Smooth muscle cell (in vitro differentiated cells): ENCODE data around the gene NYNRIN. TPM values are rescaled to one million over a fixed set of nuclear protein-coding genes. Genes with fewer than 3 reads are reported as not detected.

Source experiments
- DNase-seq: peaks from one replicate; lab custom pipeline; 2025; ENCODE audit not compliant: unreplicated experiment; lab: John Stamatoyannopoulos, UW
- H2AFZ ChIP-seq: fragments of 200-600 bp; sonication (generic); 2 replicates; pipeline ENCODE4 v1.6.0; 2016; ENCODE audit warnings: antibody characterized with exemption, low read depth, mild to moderate bottlenecking
- H3F3A ChIP-seq: fragments of 200-600 bp; sonication (generic); 2 replicates; pipeline ENCODE4 v1.6.0; 2017; ENCODE audit warnings: antibody characterized with exemption, low read depth
- H3K27ac ChIP-seq: fragments of 200-600 bp; sonication (generic); 2 replicates; pipeline ENCODE4 v1.5.1; 2016; ENCODE audit warnings: low read depth, mild to moderate bottlenecking
- H3K27me3 ChIP-seq: fragments of 200-600 bp; sonication (generic); 2 replicates; pipeline ENCODE4 v1.6.1; 2016; ENCODE audit warnings: low read depth, mild to moderate bottlenecking
- H3K36me3 ChIP-seq: fragments of 200-600 bp; sonication (generic); 2 replicates; pipeline ENCODE4 v1.5.1; 2016; ENCODE audit warnings: low read depth
- H3K4me1 ChIP-seq: fragments of 200-600 bp; sonication (generic); 2 replicates; pipeline ENCODE4 v1.5.1; 2016; ENCODE audit warnings: low read depth
- H3K4me2 ChIP-seq: fragments of 200-600 bp; sonication (generic); 2 replicates; pipeline ENCODE4 v1.6.0; 2016; ENCODE audit warnings: mild to moderate bottlenecking
- H3K4me3 ChIP-seq: fragments of 200-600 bp; sonication (generic); 2 replicates; pipeline ENCODE4 v1.5.1; 2016; ENCODE audit warnings: mild to moderate bottlenecking
- H3K79me2 ChIP-seq: fragments of 200-600 bp; sonication (generic); 2 replicates; pipeline ENCODE4 v1.6.0; 2016; ENCODE audit warnings: low read depth, mild to moderate bottlenecking
- H3K9ac ChIP-seq: fragments of 200-600 bp; sonication (generic); 2 replicates; pipeline ENCODE4 v1.6.0; 2016; ENCODE audit warnings: low read depth
- H3K9me3 ChIP-seq: fragments of 200-600 bp; sonication (generic); replicated peaks from 2 replicates; pipeline ENCODE4 v1.5.1; 2016; ENCODE audit warnings: low read depth
- H4K20me1 ChIP-seq: fragments of 200-600 bp; sonication (generic); 2 replicates; pipeline ENCODE4 v1.6.0; 2016; ENCODE audit warnings: low read depth
- CTCF ChIP-seq: fragments of 200-600 bp; sonication (generic); IDR thresholded peaks from 2 replicates; pipeline ENCODE4 v1.5.1; 2017; ENCODE audit warnings: borderline replicate concordance, mild to moderate bottlenecking, antibody characterized with exemption; ENCODE audit not compliant: insufficient read depth, poor library complexity, severe bottlenecking
- WGBS: methylation state at CpG from one replicate; pipeline ENCODE4 v1.1.7; 2016; ENCODE audit warnings: low lambda C conversion rate; 5-methylcytosine and 5-hydroxymethylcytosine counted together
- polyA plus RNA-seq: library from polyadenylated mRNA; unstranded; fragments of >200 nt; fragmentation: Nextera tagmentation; extraction: Ambion mirVana; gene quantifications from 2 replicates; pipeline ENCODE4 v1.2.1, GENCODE V29; 2016
- total RNA-seq: library from RNA; depleted of rRNA; stranded (reverse); fragments of >200 nt; gene quantifications from 2 replicates; pipeline ENCODE4 v1.2.3, GENCODE V29; 2014

NYNRIN gene
- total and polyA plus RNA-seq, 2 experiments from 2014 or later, result 30.3 to 38.0 TPM

GRCh38 chr14:24397639-24398292 lies 1.0 kb upstream of the NYNRIN start:
- no peak for TF ChIP-seq CTCF
- Histone ChIP-seq H3K9me3 (no peaks in the 10 kb centered on the region), H3K4me3 (no peak overlapping the region), H3K4me1 (peaks cover 29% of the 10 kb centered on the region), H3K36me3 (no peaks in the 10 kb centered on the region), H3K4me2 (peak overlapping the region; percentile 89), H3K9ac (peak overlapping the region; percentile 50), H3F3A (peaks cover 1% of the 10 kb centered on the region), H2AFZ (no peak overlapping the region), H3K79me2 (peaks cover 30% of the 10 kb centered on the region), H3K27me3 (no peaks in the 10 kb centered on the region), H3K27ac (peak overlapping the region; percentile 35), H4K20me1 (peaks cover 12% of the 10 kb centered on the region)
- WGBS, result 71% methylated on average over 6 of the region's 6 CpGs
- no peak for DNase-seq

DNA sequence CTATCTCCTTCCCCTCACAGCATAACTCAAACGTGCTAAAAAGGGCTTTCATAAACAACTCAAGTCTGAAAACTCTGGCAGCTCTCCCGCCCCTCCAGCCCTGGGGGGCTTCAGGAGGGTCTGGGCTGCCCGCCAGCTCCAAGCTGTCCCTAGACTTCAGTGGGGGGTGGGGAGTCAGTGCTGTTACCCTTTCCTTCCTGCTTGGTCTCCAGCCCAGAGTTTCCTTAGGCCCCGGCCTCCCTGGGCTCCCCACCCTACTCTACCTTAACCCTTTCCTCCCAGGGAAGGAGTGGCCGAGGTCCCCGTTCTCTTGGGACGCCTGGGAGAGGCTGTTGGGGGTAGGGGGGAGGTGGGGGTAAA lies 530 bp upstream of the NYNRIN start:
- H3K4me3 ChIP-seq, result peak overlapping the region; percentile 83
- H3K4me2 ChIP-seq, result peak overlapping the region; percentile 89
- H3F3A ChIP-seq, result no peaks in the 10 kb centered on the region
- peaks cover 35% of the 10 kb centered on the region for H3K79me2 ChIP-seq
- no peaks in the 10 kb centered on the region for H3K27me3 ChIP-seq
- H2AFZ ChIP-seq, result no peak overlapping the region
- H4K20me1 ChIP-seq, result peaks cover 17% of the 10 kb centered on the region
- no peaks in the 10 kb centered on the region for H3K9me3 ChIP-seq
- TF ChIP-seq CTCF, result no peak
- peak overlapping the region; percentile 26 for H3K27ac ChIP-seq
- no peaks in the 10 kb centered on the region for H3K36me3 ChIP-seq
- H3K4me1 ChIP-seq, result peaks cover 32% of the 10 kb centered on the region
- 18% methylated on average over 7 of the region's 7 CpGs for WGBS
- peak overlapping the region; percentile 50 for H3K9ac ChIP-seq
- no peak for DNase-seq

DNA sequence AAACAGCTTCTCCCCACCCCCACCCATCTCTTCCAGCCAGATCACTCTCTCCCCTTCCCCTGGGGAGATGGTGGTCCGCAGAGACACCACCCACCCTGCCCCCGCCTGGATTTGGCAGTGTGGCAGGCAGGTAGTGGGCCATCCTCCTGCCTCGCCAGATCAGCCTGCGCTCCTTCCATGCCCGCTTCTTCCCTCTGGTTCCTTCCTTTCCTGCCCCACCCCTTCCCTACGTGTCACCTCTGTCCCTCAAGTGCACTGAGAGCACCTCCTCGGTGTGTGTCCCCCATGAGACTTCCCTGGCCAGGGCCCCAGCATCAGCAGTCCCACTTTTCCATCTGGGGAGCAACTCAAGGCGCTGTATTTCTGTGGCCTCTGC lies 632 bp downstream of the NYNRIN start:
- no peak for DNase-seq
- Histone ChIP-seq H3K27ac (no peak overlapping the region), H3K79me2 (peaks cover 44% of the 10 kb centered on the region), H2AFZ (peak overlapping the region; percentile 31), H3K4me3 (peak overlapping the region; percentile 83), H3K9me3 (no peaks in the 10 kb centered on the region), H3K4me1 (peaks cover 32% of the 10 kb centered on the region), H3K9ac (peak overlapping the region; percentile 50), H4K20me1 (peaks cover 29% of the 10 kb centered on the region), H3K36me3 (no peaks in the 10 kb centered on the region), H3K27me3 (no peaks in the 10 kb centered on the region), H3K4me2 (peak overlapping the region; percentile 89), H3F3A (no peaks in the 10 kb centered on the region)
- no peak for TF ChIP-seq CTCF
- WGBS, result 24% methylated on average over 4 of the region's 8 CpGs

DNA sequence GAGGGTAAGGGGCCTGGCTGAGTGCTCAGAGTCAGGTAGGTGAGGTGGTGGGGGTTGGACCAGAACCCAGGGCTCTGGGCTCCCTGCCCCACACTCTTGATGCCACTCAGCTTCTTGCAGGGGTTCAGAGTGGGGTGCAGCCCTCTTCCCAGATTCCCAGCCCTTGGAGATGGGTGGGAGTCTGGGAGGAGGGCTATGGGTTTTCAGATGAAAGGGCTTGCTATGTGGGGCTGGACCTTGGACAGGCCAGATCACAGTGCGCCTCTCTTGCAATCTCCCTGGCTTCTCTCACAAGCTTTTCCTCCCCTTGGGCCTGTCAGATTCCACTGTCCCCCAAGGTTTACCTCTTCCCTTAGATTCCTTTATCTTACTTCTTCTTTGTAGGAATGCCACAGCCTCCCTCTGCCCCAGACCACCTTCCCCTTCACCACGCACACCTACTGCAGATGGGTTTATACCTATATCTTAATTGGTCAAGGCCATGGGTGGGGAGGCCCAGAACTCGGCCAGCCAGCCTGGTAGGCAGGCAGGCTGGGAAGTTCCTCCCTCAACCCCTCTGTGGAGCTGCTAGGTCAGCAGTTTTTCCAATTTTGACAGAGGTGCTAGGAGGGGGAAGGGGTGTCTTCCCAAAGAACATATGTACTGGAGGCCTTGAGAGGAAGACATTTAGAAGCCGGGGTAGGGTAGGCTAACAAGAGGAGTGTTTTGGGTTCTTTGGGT lies 1.4 kb downstream of the NYNRIN start:
- H4K20me1 ChIP-seq, result peaks cover 34% of the 10 kb centered on the region
- H3F3A ChIP-seq, result no peaks in the 10 kb centered on the region
- no peak for DNase-seq
- TF ChIP-seq CTCF, result no peak
- H3K27ac ChIP-seq, result no peak overlapping the region
- H3K79me2 ChIP-seq, result peaks cover 51% of the 10 kb centered on the region
- H2AFZ ChIP-seq, result no peak overlapping the region
- WGBS, result 72% methylated on average over 4 of the region's 4 CpGs
- peak overlapping the region; percentile 83 for H3K4me3 ChIP-seq
- peak overlapping the region; percentile 50 for H3K9ac ChIP-seq
- no peaks in the 10 kb centered on the region for H3K9me3 ChIP-seq
- H3K4me1 ChIP-seq, result peaks cover 32% of the 10 kb centered on the region
- no peaks in the 10 kb centered on the region for H3K36me3 ChIP-seq
- H3K27me3 ChIP-seq, result no peaks in the 10 kb centered on the region
- peak overlapping the region; percentile 89 for H3K4me2 ChIP-seq
